GM12892 (cell line): ENCODE measurements around the gene DNM3.

Source experiments
- DNase-seq: peaks from one replicate; pipeline ENCODE4 v3.0.0; 2011; ENCODE audit not compliant: insufficient read length
- FAIRE-seq: peaks from 2 replicates; lab custom pipeline; 2011; peaks lifted over from hg19 to GRCh38; lab: Jason Lieb, UNC
- POLR2A ChIP-seq: IDR thresholded peaks from 2 replicates; pipeline ENCODE4 v1.6.1; 2011; ENCODE audit warnings: low read depth, low read length, control low read depth
- POLR2AphosphoS5 ChIP-seq: IDR thresholded peaks from 2 replicates; pipeline ENCODE4 v1.6.1; 2011; ENCODE audit warnings: low read depth, low read length, control low read depth
- TAF1 ChIP-seq: IDR thresholded peaks from 2 replicates; pipeline ENCODE4 v1.6.1; 2011; ENCODE audit warnings: low read depth, mild to moderate bottlenecking, control low read depth, low read length, borderline replicate concordance

The DNM3 gene

DNA sequence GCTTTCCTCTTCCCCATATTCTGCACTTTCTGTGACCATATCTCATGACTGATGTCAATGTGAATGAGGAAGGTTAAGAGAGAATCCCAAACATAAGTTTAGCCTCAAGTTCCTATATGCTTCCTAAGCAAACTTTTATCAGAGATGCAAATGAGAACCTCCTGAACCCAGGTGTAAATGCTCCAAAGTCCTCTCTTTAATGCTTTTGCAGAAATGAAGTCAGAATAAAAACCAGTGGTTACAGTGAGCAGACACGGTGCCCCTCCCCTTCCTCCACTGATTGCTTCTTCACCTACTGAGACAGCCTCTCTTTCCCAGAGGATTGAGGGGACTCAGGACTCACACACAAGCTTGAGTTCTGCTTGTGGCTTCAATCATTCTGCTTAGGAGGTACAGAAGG is 614.2 kb downstream of the DNM3 start:
- TF ChIP-seq TAF1 (no peak), POLR2AphosphoS5 (no peak)
- no peak for DNase-seq
- no peak for FAIRE-seq

DNA sequence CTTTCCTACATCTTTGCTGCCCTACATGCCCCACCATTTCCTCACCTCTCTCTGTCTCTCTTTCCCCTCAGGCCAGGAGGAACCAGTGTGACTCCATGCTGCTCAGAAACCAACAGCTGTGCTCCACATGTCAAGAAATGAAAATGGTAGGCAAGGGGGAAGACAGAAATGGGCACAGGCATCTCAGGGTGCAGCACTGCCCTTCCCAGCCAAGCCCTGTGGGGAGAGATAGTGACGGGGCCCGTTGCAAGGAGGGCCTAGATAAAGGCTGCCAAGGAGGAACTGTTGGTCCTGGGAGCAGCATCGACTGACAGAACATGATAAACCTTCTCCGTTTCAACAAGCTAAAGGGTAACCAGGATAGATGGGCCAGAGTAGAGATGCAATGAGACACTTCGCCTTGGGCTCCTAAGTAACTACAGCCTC is 615.1 kb downstream of the DNM3 start:
- DNase-seq, result no peak
- TF ChIP-seq TAF1, result no peak
- TF ChIP-seq POLR2A, result no peak
- TF ChIP-seq POLR2AphosphoS5, result no peak
- FAIRE-seq, result no peak

DNA sequence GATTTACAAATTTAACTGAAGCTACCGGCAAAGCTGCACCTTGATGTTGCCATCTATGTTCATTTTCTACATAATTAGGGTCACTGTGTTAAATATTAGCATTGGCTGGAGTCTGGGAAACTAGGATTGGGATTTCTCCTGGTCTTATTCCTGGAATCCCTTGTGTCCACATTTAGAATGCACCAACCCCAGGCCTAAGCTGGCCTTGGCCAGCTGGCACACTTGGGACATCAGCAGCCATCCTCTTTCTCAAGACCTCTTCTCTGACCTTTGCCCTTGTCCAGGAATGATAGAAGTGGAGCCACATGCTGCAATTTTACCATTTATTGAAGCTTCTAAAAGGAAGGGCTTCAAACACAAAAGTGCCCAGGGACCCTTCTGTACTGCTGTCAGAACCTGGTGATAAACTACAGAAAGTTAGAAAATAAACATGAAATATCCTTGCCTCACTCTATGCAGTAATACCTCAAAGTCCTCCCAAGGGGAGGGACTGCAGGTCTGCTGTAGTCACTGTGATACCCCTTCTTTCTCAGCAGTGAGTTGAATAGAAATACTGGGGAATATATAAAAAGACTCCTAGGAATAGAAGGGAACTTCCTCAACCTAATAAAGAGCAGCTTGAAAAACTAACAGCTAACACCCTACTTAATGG is 616.3 kb downstream of the DNM3 start:
- FAIRE-seq (no peak), DNase-seq (no peak)
- TF ChIP-seq POLR2AphosphoS5 (no peak), POLR2A (no peak), TAF1 (no peak)

DNA sequence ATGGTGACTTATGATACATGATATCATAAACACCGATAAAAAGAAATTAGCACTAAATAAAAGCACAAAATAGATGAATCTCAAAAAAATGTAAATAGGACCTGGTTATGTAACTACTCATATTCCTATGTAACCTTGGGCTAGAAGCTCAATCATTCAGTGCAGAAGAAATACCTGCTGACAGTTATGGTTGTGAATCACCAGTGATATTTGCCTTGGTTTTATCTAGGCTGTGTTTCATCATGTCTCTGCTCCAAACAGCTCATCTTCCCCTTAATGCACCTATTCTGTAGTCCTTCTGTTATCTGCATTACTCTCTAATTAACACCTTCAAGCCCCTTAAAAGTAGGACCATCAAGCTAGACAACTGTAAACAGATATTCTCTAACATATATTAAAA is 618.9 kb downstream of the DNM3 start:
- TF ChIP-seq POLR2A (no peak), TAF1 (no peak), POLR2AphosphoS5 (no peak)
- DNase-seq (no peak), FAIRE-seq (no peak)

DNA sequence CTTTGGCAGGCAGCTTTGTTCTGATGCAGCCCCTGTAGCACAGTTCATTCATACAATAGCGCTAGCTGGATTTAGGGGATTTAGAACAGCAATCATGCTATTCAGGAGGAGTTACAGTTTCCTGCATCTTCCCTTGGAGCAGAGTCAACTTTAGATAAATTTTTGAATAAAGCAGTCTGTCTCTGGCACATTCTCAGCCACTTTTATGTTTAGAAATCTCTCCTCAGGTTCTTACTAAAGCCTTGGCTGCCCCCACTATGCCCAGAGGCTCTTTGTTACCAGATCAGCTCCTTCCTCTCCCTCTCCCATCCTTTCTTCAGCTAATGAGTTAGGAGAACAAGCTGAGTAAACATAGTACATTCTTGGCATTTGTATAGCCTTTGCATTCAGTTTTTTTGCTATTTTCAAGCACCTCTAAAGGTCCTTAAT is 619.6 kb downstream of the DNM3 start:
- FAIRE-seq (no peak), DNase-seq (no peak)
- TF ChIP-seq POLR2AphosphoS5 (no peak), POLR2A (no peak), TAF1 (no peak)
